Calu3 (cell line): ENCODE data around the gene LRTM2. TPM values are rescaled to one million over a fixed set of nuclear protein-coding genes. Genes with fewer than 3 reads are reported as not detected.

ENCODE experiments used
- BruUV-seq: library from RNA; stranded (reverse); fragments of 400-500 nt; replicated peaks from 2 replicates; lab custom pipeline; 2021; lab: Mats Ljungman, UMichigan
- CTCF ChIA-PET: fragments of 300-600 bp; sonication (Branson Sonifier 250); formaldehyde crosslinking; loops from one replicate; lab custom pipeline; 2022; ENCODE audit warnings: antibody characterized with exemption; lab: Charles Lee
- DNase-seq: peaks from one replicate; pipeline ENCODE4 v3.0.0; 2022
- H3K27ac Mint-ChIP-seq: one replicate; pipeline ENCODE4 v1.8.0; 2022; ENCODE audit warnings: mixed read lengths; ENCODE audit not compliant: unreplicated experiment
- H3K27me3 Mint-ChIP-seq: one replicate; pipeline ENCODE4 v1.8.0; 2022; ENCODE audit warnings: mixed read lengths; ENCODE audit not compliant: unreplicated experiment
- H3K36me3 Mint-ChIP-seq: one replicate; pipeline ENCODE4 v1.8.0; 2022; ENCODE audit warnings: mild to moderate bottlenecking, moderate library complexity, mixed read lengths; ENCODE audit not compliant: insufficient read depth, unreplicated experiment
- H3K4me1 Mint-ChIP-seq: one replicate; pipeline ENCODE4 v1.8.0; 2022; ENCODE audit warnings: mild to moderate bottlenecking, low read depth, mixed read lengths; ENCODE audit not compliant: unreplicated experiment
- H3K4me3 Mint-ChIP-seq: one replicate; pipeline ENCODE4 v1.8.0; 2022; ENCODE audit warnings: mild to moderate bottlenecking, low read depth, moderate library complexity, mixed read lengths; ENCODE audit not compliant: unreplicated experiment
- H3K9me3 Mint-ChIP-seq: one replicate; pipeline ENCODE4 v1.8.0; 2022; ENCODE audit warnings: low read depth, mixed read lengths; ENCODE audit not compliant: unreplicated experiment
- CTCF ChIP-seq: fragments of 200-600 bp; IDR thresholded peaks from one replicate; pipeline ENCODE4 v1.8.0; 2022; ENCODE audit warnings: antibody characterized with exemption; ENCODE audit not compliant: unreplicated experiment
- intact Hi-C: fragments of 100-400 bp; cut with micrococcal nuclease; formaldehyde crosslinking; loops from one replicate; pipeline ENCODE4 v1.10.0; 2022; ENCODE audit not compliant: unreplicated experiment
- total RNA-seq: library from RNA; stranded (reverse); gene quantifications from 2 replicates; pipeline ENCODE4 v1.2.3, GENCODE V29; 2022

LRTM2 gene
- total RNA-seq, 1 experiment from 2014 or later, result not detected

- Mint-ChIP-seq H3K36me3 (no peaks in the 10 kb centered on the region), H3K27me3 (peaks cover 80% of the 10 kb centered on the region), H3K4me1 (no peaks in the 10 kb centered on the region), H3K9me3 (peaks cover 5% of the 10 kb centered on the region), H3K27ac (no peak overlapping the region), H3K4me3 (no peak overlapping the region)
- no peak for DNase-seq
- intact Hi-C loops, result no loop called here
- TF ChIP-seq CTCF, result no peak
- no TSS peak for BruUV-seq
- CTCF ChIA-PET, result interaction anchor here (1.2 kb wide), 1 partner anchor 43 kb away, joined by 4 read pairs; no protein-coding TSS in a partner anchor
Measured at GRCh38 chr12:1865284-1865866, 45.0 kb downstream of the LRTM2 start.

DNA sequence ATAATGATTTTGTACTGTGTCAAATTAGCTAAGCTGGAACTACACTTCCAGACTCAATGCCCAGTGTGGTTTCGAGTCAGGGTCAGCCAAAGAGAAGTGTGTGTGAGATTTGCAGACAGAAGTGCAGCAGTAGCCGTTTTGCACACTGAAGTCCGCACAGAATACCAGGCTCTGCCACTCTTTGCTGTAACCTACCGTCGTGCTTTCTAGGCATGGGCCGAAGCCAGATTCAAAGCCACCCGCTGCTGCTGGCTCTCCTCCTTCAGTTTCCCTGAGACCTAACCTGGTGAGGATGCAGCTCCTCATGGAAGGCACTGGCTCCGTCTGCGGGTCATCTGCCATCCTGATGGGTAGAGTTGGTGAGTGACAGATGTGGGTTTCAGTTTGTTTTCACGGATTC, 48.8 kb downstream of the LRTM2 start:
- H3K4me1 Mint-ChIP-seq, result no peaks in the 10 kb centered on the region
- H3K27ac Mint-ChIP-seq, result no peak overlapping the region
- no peaks in the 10 kb centered on the region for H3K36me3 Mint-ChIP-seq
- H3K4me3 Mint-ChIP-seq, result no peak overlapping the region
- CTCF ChIA-PET, result no interaction called here
- no peak for TF ChIP-seq CTCF
- BruUV-seq, result no TSS peak
- DNase-seq, result no peak
- H3K9me3 Mint-ChIP-seq, result peaks cover 7% of the 10 kb centered on the region
- intact Hi-C loops, result no loop called here
- peaks cover 85% of the 10 kb centered on the region for H3K27me3 Mint-ChIP-seq

- H3K9me3 Mint-ChIP-seq, result peaks cover 7% of the 10 kb centered on the region
- no peak for DNase-seq
- no peak overlapping the region for H3K4me3 Mint-ChIP-seq
- no peak overlapping the region for H3K27ac Mint-ChIP-seq
- no peaks in the 10 kb centered on the region for H3K4me1 Mint-ChIP-seq
- no peaks in the 10 kb centered on the region for H3K36me3 Mint-ChIP-seq
- peaks cover 94% of the 10 kb centered on the region for H3K27me3 Mint-ChIP-seq
- intact Hi-C loops, result no loop called here
- CTCF ChIA-PET, result no interaction called here
- BruUV-seq, result no TSS peak
- TF ChIP-seq CTCF, result no peak
Measured at GRCh38 chr12:1870086-1870485, 49.7 kb downstream of the LRTM2 start.

- Mint-ChIP-seq H3K36me3 (no peaks in the 10 kb centered on the region), H3K9me3 (peaks cover 7% of the 10 kb centered on the region), H3K27me3 (peaks cover 96% of the 10 kb centered on the region), H3K27ac (no peak overlapping the region), H3K4me1 (no peaks in the 10 kb centered on the region), H3K4me3 (no peak overlapping the region)
- no TSS peak for BruUV-seq
- intact Hi-C loops, result no loop called here
- no peak for DNase-seq
- TF ChIP-seq CTCF, result no peak
- CTCF ChIA-PET, result no interaction called here
Measured at GRCh38 chr12:1870998-1871917, 50.9 kb downstream of the LRTM2 start.
